HT1080 (cell line): ENCODE results near the gene GPR87. TPM values are rescaled to one million over a fixed set of nuclear protein-coding genes. Genes with fewer than 3 reads are reported as not detected.
A peak's percentile ranks its signal among the peaks of the same experiment; 100 is the strongest.

Experiments
- DNase-seq: peaks from one replicate; pipeline ENCODE4 v3.0.0-alpha.2; 2015; ENCODE audit warnings: low read depth
- total RNA-seq: library from RNA; depleted of rRNA; stranded (reverse); fragments of >200 nt; shearing (Covaris generic); gene quantifications from 2 replicates; pipeline ENCODE4 v1.2.3, GENCODE V29; 2014

The GPR87 gene
- total RNA-seq, 1 experiment from 2014 or later = 1.3 TPM

GRCh38 chr3:151283907-151284461 lies 32.6 kb downstream of the GPR87 start:
- peak; percentile 54 for DNase-seq

DNA sequence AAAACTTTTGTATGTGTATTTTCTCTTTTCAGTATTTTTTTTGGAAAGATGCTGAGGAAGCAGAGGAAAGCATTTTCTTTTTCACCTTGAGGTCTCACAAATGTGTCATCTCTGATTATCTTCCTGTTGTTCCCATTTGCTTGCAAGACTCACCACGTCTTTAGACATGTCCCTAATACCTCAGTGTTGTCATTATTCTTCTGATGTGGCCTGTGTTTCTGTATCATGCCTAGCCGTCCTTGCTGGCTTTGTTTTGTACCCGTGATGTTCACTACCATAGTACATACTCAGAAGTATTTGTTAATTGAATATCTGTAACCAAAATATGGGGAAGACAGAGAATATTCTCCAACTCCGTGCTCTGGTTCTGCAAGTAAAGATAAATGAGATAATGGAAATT lies 33.2 kb downstream of the GPR87 start:
- DNase-seq = no peak

DNA sequence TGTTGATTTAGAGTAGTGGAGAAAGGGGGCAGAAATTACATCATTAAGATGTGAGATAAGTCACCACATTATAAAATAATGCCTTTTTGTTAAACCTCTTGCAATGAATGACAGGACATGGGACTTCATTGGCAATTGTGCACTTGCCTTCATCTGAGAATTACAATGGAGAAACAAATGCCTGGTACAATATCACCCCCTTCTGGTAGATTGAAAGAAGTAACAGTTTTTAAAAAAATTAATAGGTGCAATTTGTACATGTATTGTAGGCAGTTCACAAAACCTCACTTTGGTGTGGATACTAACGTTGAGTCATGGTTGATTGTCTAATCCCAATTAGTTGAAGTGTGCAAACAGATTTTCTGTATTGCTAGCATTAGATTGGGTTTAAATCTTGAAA lies 33.7 kb downstream of the GPR87 start:
- DNase-seq = peak; percentile 70

GRCh38 chr3:151281671-151282324 lies 34.8 kb downstream of the GPR87 start:
- DNase-seq = no peak

- DNase-seq = no peak
Observed at GRCh38 chr3:151278230-151278629, 38.4 kb downstream of the GPR87 start, which contains the start of gene P2RY14. TSS of gene P2RY14 (minus strand) at chr3:151278542. CDS start at chr3:151214316, 64,226 bp downstream.

DNA sequence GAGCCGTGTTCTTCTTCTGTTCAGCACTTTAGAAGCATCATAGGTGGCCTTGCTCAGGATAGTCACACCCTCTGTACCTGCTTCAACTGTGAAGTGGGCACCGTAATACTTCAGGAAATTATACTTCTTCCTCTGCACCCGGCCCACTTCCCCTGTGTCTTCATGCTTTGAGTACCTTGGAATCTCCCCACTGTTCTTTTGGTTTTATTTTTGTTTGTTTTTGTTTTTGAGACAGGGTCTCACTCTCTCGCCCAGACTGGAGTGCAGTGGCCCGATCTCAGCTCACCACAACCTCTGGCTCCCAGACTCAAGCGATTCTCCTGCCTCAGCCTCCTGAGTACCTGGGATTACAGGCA lies 40.0 kb downstream of the GPR87 start:
- no peak for DNase-seq

DNA sequence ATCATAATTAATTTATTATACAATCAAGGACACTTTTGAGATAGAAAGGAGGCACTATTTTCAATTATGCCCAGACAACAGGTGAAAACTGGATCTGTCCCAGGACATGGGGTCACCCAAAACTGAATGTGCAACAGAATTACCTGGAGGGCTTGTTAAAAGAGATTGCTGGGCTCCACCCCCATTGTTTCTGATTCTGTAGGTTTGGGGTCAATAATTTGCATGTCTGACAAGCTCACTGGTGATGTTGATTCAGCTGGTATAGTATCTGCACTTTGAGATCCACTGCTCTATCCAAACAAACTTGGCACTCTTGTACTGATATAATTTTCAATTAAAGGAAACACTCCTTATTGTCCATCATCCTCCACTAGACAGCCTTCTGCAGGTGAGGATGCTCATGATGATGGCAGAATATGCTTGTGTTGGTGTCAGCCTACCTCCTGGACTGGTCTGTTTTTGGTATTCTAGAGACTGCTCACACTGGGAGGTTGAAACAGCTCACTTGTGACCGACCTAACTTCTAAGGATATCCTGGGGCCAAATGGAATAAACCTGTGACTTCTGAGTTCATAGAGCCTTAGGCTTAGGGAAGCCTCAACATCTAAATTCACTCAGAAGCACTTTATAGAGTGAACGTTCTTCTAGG lies 40.5 kb downstream of the GPR87 start:
- no peak for DNase-seq

GRCh38 chr3:151275091-151275490 lies 41.5 kb downstream of the GPR87 start:
- no peak for DNase-seq

GRCh38 chr3:151269631-151270030 lies 47.0 kb downstream of the GPR87 start:
- no peak for DNase-seq

DNA sequence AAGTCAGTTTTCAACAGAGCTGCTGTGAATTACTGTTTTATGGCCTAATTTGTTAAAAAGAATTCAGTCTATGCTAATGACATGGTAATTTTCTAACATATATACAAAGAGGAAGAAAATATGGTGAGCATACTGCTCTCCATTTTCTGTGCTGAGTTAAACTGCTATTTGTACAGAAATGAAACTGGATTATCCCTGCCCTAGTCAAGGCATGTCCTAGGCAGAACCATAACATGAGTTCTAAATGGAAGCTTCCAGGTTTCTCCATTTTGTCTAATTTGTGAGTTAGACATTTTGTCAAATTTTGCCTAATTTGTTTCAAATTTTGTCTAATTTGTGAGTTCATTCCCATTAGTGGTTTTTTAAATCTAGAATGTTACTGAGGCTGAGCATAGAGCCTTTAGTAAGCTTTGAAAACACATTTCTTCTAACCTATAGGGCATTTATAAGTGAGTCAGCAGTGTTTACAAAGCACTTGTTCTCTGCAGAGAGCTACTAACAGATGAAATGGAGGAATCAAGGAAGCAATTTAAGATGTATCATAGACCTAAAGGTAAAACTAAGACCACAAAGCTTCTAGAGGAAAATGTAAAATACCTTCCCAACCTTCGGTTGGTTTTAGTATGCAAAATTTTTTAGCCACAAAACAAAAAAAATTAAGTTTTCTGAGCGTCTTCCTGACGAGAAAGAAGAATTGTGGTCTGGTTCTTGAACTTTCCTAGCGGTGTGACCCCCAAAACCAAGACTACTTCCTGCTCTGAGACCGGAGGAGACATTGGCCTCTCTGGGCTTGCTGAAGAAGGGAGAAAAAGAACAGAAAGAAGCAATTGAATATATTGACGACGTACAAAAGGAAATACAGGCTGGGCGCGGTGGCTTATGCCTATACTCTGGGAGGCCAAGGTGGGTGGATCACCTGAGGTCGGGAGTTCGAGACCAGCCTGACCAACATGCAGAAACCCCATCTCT lies 48.1 kb downstream of the GPR87 start:
- DNase-seq = no peak

GRCh38 chr3:151267066-151267465 lies 49.6 kb downstream of the GPR87 start:
- DNase-seq = no peak

GRCh38 chr3:151265866-151266265 lies 50.8 kb downstream of the GPR87 start:
- no peak for DNase-seq

- DNase-seq = no peak
Observed at GRCh38 chr3:151265166-151265565, 51.5 kb downstream of the GPR87 start.

GRCh38 chr3:151264605-151265004 lies 52.0 kb downstream of the GPR87 start:
- DNase-seq = no peak

GRCh38 chr3:151262871-151263525 lies 53.6 kb downstream of the GPR87 start:
- no peak for DNase-seq

GRCh38 chr3:151259664-151260063 lies 57.0 kb downstream of the GPR87 start:
- no peak for DNase-seq

DNA sequence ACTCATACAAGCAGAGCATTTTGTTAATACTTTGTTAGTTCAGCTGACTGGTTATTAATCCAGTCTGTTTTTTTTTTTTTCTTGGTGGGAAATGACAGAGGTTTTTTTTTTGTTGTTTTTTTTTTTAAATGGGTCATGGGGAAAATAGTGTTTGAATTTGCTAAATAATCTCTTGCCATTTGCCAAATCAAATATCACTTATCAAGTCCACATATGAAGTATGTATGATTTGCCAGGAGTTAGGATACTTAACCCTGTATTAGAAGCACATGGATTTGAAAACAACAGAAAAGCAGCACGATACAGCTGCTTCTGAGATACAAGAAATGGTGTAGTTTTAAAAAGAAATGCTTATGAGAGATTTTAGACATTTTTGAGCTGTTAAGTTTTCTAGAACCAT lies 59.9 kb downstream of the GPR87 start:
- no peak for DNase-seq

DNA sequence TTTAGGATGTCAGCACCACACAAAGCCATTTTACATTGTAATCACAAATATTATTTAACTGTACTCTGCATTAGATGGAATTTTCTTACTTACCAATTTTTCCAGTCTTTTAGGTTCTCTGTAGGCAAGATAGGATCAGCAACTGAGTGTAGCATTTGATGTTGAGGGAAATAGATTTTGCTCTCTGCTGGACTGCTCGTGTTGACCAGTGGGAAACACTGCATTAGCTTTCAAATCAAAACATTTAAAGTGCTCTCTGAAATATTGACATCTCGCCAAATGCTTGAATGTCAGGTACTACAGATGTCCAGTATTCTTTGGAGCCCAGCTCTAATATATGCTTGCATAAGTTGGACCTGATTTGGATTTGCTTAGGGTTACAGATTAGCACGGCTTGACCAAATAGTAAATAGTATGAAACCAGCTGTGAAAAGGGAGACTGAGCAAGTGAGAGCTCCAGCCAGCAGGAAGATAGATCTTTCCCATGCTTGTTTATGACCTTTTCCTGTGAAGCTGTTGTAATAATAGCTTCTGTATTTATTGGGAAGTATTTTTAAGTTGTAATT lies 67.8 kb downstream of the GPR87 start:
- no peak for DNase-seq
